Hepatocyte (in vitro differentiated cells): Measurements from ENCODE around the gene TOLLIP. TPM values are rescaled to one million over a fixed set of nuclear protein-coding genes. Genes with fewer than 3 reads are reported as not detected.

ENCODE experiments used
- DNase-seq: peaks from one replicate; pipeline ENCODE4 v3.0.0-alpha.2; 2016; ENCODE audit warnings: low spot score
- H2AFZ ChIP-seq: fragments of 200-600 bp; sonication (generic); 2 replicates; pipeline ENCODE4 v1.6.0; 2016; ENCODE audit warnings: antibody characterized with exemption, mild to moderate bottlenecking
- H3K27ac ChIP-seq: fragments of 200-600 bp; sonication (generic); 2 replicates; pipeline ENCODE4 v1.5.1; 2016; ENCODE audit warnings: mild to moderate bottlenecking
- H3K27me3 ChIP-seq: fragments of 200-600 bp; sonication (generic); 2 replicates; pipeline ENCODE4 v1.6.1; 2016
- H3K36me3 ChIP-seq: fragments of 200-600 bp; sonication (generic); replicated peaks from 2 replicates; pipeline ENCODE4 v1.5.1; 2016; ENCODE audit warnings: low read depth; ENCODE audit not compliant: insufficient read depth
- H3K4me1 ChIP-seq: fragments of 200-600 bp; sonication (generic); 2 replicates; pipeline ENCODE4 v1.5.1; 2016; ENCODE audit warnings: mild to moderate bottlenecking, moderate library complexity; ENCODE audit not compliant: insufficient read depth
- H3K4me2 ChIP-seq: fragments of 200-600 bp; sonication (generic); 2 replicates; pipeline ENCODE4 v1.6.0; 2016
- H3K4me3 ChIP-seq: fragments of 200-600 bp; sonication (generic); 2 replicates; pipeline ENCODE4 v1.5.1; 2016; ENCODE audit warnings: mild to moderate bottlenecking
- H3K79me2 ChIP-seq: fragments of 200-600 bp; sonication (generic); 2 replicates; pipeline ENCODE4 v1.6.0; 2017; ENCODE audit warnings: mild to moderate bottlenecking
- H3K9me2 ChIP-seq: fragments of 200-600 bp; sonication (generic); replicated peaks from 2 replicates; pipeline ENCODE4 v1.6.0; 2017; ENCODE audit warnings: mild to moderate bottlenecking; ENCODE audit not compliant: insufficient read depth
- H3K9me3 ChIP-seq: fragments of 200-600 bp; sonication (generic); 2 replicates; pipeline ENCODE4 v1.5.1; 2016; ENCODE audit warnings: low read depth, mild to moderate bottlenecking
- H4K20me1 ChIP-seq: fragments of 200-600 bp; sonication (generic); 2 replicates; pipeline ENCODE4 v1.6.0; 2016; ENCODE audit warnings: mild to moderate bottlenecking; ENCODE audit not compliant: insufficient read depth, poor library complexity, severe bottlenecking
- EZH2 ChIP-seq: fragments of 200-600 bp; sonication (generic); IDR thresholded peaks from 2 replicates; pipeline ENCODE4 v1.6.1; 2016; ENCODE audit warnings: antibody characterized with exemption, mild to moderate bottlenecking, borderline replicate concordance
- EZH2phosphoT487 ChIP-seq: fragments of 200-600 bp; sonication (generic); IDR thresholded peaks from one replicate; pipeline ENCODE4 v1.6.1; 2018; ENCODE audit warnings: antibody characterized with exemption, mild to moderate bottlenecking, low read depth, moderate library complexity; ENCODE audit not compliant: unreplicated experiment, severe bottlenecking
- WGBS: methylation state at CpG from one replicate; pipeline ENCODE4 v1.1.6; 2016; ENCODE audit warnings: low lambda C conversion rate; ENCODE audit errors: missing lambda C conversion rate; 5-methylcytosine and 5-hydroxymethylcytosine counted together
- polyA plus RNA-seq: library from polyadenylated mRNA; unstranded; fragments of >200 nt; fragmentation: Nextera tagmentation; extraction: Ambion mirVana; gene quantifications from 2 replicates; pipeline ENCODE4 v1.2.1, GENCODE V29; 2016
- total RNA-seq: library from RNA; depleted of rRNA; stranded (reverse); fragments of >200 nt; gene quantifications from 2 replicates; pipeline ENCODE4 v1.2.3, GENCODE V29; 2014
- TF ChIP-seq, protein P1 (sequence below): fragments of 200-600 bp; sonication (generic); IDR thresholded peaks from 2 replicates; pipeline ENCODE4 v1.5.1; 2016; ENCODE audit warnings: antibody characterized with exemption, mild to moderate bottlenecking; ENCODE audit not compliant: poor library complexity

TOLLIP gene
- total and polyA plus RNA-seq, 2 experiments from 2014 or later = 33.3 to 80.9 TPM

DNA sequence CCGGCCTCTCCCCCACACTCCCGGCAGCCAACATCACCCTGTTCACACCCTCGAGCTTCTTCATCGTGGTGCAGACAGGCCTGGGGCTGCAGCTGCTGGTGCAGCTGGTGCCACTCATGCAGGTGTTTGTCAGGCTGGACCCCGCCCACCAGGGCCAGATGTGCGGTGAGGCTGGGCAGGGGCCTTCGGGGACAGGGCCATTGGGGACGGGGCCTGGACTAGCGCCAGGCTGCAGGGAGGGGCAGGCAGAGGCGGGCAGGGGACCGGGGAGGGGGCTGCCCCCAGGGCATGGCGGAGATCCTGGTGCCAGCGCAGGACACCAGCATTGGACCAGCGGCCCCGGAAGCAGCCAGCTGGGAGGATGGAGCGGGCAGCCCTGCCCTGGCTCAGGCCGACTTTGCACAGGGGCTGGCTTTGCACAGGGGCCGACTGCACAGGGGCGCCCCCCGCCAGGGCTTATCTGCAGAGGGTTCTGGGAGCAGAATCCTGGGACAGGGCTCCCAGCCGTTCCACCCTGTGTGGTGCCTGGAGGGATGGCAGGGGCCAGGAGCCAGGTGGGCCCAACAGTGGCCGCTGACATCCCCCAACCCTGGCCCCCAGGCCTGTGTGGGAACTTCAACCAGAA lies 77.9 kb downstream of the TOLLIP start:
- Histone ChIP-seq H3K4me3 (no peak overlapping the region), H3K4me1 (no peaks in the 10 kb centered on the region), H3K27me3 (no peaks in the 10 kb centered on the region), H3K79me2 (no peaks in the 10 kb centered on the region), H3K36me3 (no peaks in the 10 kb centered on the region), H2AFZ (no peak overlapping the region), H3K9me2 (no peaks in the 10 kb centered on the region), H3K4me2 (no peak overlapping the region), H3K9me3 (no peaks in the 10 kb centered on the region), H4K20me1 (no peaks in the 10 kb centered on the region), H3K27ac (no peak overlapping the region)
- WGBS = 79% methylated on average over 16 of the region's 22 CpGs
- no peak for DNase-seq
- no peak for TF ChIP-seq EZH2phosphoT487
- TF ChIP-seq, protein P1, sequence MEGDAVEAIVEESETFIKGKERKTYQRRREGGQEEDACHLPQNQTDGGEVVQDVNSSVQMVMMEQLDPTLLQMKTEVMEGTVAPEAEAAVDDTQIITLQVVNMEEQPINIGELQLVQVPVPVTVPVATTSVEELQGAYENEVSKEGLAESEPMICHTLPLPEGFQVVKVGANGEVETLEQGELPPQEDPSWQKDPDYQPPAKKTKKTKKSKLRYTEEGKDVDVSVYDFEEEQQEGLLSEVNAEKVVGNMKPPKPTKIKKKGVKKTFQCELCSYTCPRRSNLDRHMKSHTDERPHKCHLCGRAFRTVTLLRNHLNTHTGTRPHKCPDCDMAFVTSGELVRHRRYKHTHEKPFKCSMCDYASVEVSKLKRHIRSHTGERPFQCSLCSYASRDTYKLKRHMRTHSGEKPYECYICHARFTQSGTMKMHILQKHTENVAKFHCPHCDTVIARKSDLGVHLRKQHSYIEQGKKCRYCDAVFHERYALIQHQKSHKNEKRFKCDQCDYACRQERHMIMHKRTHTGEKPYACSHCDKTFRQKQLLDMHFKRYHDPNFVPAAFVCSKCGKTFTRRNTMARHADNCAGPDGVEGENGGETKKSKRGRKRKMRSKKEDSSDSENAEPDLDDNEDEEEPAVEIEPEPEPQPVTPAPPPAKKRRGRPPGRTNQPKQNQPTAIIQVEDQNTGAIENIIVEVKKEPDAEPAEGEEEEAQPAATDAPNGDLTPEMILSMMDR = no peak
- TF ChIP-seq EZH2 = no peak

DNA sequence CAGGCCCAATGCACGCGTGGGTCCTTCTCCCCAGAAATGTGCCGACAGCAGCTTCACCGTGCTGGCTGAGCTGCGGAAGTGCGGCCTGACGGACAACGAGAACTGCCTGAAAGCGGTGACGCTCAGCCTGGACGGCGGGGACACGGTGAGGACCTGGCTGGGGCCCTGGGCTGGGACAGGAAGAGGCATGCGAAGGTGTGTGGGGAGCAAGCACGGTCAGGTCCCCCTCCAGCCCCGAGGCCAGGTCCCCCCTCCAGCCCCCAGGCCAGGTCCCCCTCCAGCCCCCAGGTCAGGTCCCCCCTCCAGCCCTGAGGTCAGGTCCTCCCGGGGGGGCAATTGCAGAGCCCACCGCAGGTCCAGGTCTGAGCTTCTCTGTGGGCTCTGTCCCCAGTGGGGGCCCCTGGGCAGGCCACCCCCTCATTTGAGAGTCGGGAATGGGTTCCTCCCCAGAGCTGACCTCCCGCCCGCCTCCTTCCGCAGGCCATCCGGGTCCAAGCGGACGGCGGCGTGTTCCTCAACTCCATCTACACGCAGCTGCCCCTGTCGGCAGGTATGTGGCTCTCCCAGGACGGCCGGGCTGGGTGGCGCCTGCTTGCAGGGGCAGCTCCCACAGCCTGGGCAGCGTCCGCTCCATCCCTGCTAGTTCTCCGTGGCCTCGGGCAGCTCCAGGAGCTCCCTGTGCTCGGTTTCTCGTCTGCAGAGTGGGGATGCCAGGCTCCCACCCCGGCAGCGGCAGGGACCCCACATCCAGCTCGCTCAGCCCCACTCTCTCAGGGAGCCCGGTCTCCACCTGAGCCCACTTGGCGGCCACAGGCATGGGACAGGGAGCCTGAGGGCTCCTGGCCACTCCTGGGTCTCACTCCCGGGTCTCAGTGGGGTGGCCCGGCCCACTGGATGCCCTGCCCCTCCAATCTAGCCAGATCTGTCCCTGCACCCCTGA lies 78.7 kb downstream of the TOLLIP start:
- Histone ChIP-seq H3K36me3 (no peaks in the 10 kb centered on the region), H3K4me3 (no peak overlapping the region), H3K4me2 (no peak overlapping the region), H3K79me2 (no peaks in the 10 kb centered on the region), H3K27ac (no peak overlapping the region), H3K9me2 (no peaks in the 10 kb centered on the region), H3K27me3 (no peaks in the 10 kb centered on the region), H3K9me3 (no peaks in the 10 kb centered on the region), H2AFZ (no peak overlapping the region), H4K20me1 (no peaks in the 10 kb centered on the region), H3K4me1 (no peaks in the 10 kb centered on the region)
- no peak for DNase-seq
- TF ChIP-seq EZH2 (no peak), EZH2phosphoT487 (no peak)
- TF ChIP-seq, protein P1 = no peak
- 83% methylated on average over 33 of the region's 45 CpGs for WGBS

DNA sequence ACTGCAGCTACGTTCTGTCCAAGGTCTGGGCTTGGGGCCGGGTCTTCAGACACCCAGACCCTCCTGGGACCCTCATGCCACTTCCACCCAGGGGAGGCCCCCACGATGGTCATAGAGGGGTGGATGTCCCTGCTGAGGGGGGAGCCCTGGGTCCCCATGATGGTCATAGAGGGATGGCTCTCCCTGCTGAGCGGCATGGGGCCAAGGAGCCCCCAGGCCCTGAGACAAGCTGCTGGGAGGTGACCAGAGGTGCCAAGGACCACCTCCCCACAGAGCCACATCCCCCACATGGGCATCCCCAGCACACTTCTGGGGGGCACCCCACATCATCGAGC lies 79.3 kb downstream of the TOLLIP start:
- no peaks in the 10 kb centered on the region for H3K27me3 ChIP-seq
- H3K27ac ChIP-seq = no peak overlapping the region
- H3K4me3 ChIP-seq = no peak overlapping the region
- H3K4me1 ChIP-seq = no peaks in the 10 kb centered on the region
- H3K4me2 ChIP-seq = no peak overlapping the region
- H3K36me3 ChIP-seq = no peaks in the 10 kb centered on the region
- TF ChIP-seq, protein P1 = no peak
- TF ChIP-seq EZH2 = no peak
- TF ChIP-seq EZH2phosphoT487 = no peak
- H3K79me2 ChIP-seq = no peaks in the 10 kb centered on the region
- H2AFZ ChIP-seq = no peak overlapping the region
- no peaks in the 10 kb centered on the region for H4K20me1 ChIP-seq
- 89% methylated on average over 5 of the region's 5 CpGs for WGBS
- DNase-seq = no peak
- no peaks in the 10 kb centered on the region for H3K9me3 ChIP-seq
- H3K9me2 ChIP-seq = no peaks in the 10 kb centered on the region
